Mesendoderm (in vitro differentiated cells): ENCODE measurements around the gene ZNF143.
"Not testable (repeated sequence)": the region's sequence is repeated elsewhere in the genome, so short reads cannot be mapped to it uniquely, and the experiment has no call there.

ENCODE experiments used
- DNase-seq: peaks from one replicate; pipeline ENCODE4 v3.0.0; 2013
- H2AK5ac ChIP-seq: 2 replicates; pipeline ENCODE4 v1.6.1; 2013; ENCODE audit warnings: low read length, inconsistent platforms
- H2BK120ac ChIP-seq: 2 replicates; pipeline ENCODE4 v1.6.1; 2013; ENCODE audit warnings: low read depth, mild to moderate bottlenecking, low read length, moderate library complexity, mixed read lengths
- H2BK15ac ChIP-seq: replicated peaks from 2 replicates; pipeline ENCODE4 v1.6.1; 2013; ENCODE audit warnings: low read depth, mild to moderate bottlenecking, moderate library complexity
- H2BK5ac ChIP-seq: 2 replicates; pipeline ENCODE4 v1.6.1; 2013; ENCODE audit warnings: low read length, inconsistent platforms
- H3K18ac ChIP-seq: 2 replicates; pipeline ENCODE4 v1.6.1; 2013; ENCODE audit warnings: mild to moderate bottlenecking, low read length, mixed read lengths
- H3K23ac ChIP-seq: one replicate; pipeline ENCODE4 v1.6.1; 2013; ENCODE audit warnings: low read length
- H3K27ac ChIP-seq: 2 replicates; pipeline ENCODE4 v1.5.1; 2013; ENCODE audit warnings: low read depth, mild to moderate bottlenecking, inconsistent platforms, low read length, moderate library complexity
- H3K27me3 ChIP-seq: 2 replicates; pipeline ENCODE4 v1.6.1; 2013; ENCODE audit warnings: low read length, control low read depth, mild to moderate bottlenecking, inconsistent platforms; ENCODE audit not compliant: insufficient read depth, poor library complexity
- H3K36me3 ChIP-seq: 2 replicates; pipeline ENCODE4 v1.6.1; 2013; ENCODE audit warnings: low read length, inconsistent platforms; ENCODE audit not compliant: control insufficient read depth, insufficient read depth
- H3K4ac ChIP-seq: one replicate; pipeline ENCODE4 v1.6.1; 2013; ENCODE audit warnings: low read depth, mild to moderate bottlenecking, low read length, moderate library complexity
- H3K4me1 ChIP-seq: 2 replicates; pipeline ENCODE4 v1.6.1; 2013; ENCODE audit warnings: low read depth, low read length, inconsistent platforms; ENCODE audit not compliant: control insufficient read depth
- H3K4me2 ChIP-seq: 2 replicates; pipeline ENCODE4 v1.6.1; 2013; ENCODE audit warnings: low read length
- H3K4me3 ChIP-seq: 2 replicates; pipeline ENCODE4 v1.5.1; 2013; ENCODE audit warnings: mild to moderate bottlenecking, low read length
- H3K56ac ChIP-seq: one replicate; pipeline ENCODE4 v1.6.1; 2013; ENCODE audit warnings: low read length
- H3K79me1 ChIP-seq: 2 replicates; pipeline ENCODE4 v1.6.1; 2013; ENCODE audit warnings: low read length, inconsistent platforms
- H3K79me2 ChIP-seq: 2 replicates; pipeline ENCODE4 v1.6.1; 2013; ENCODE audit warnings: mild to moderate bottlenecking, low read length; ENCODE audit not compliant: control insufficient read depth, insufficient read depth
- H3K9ac ChIP-seq: 2 replicates; pipeline ENCODE4 v1.6.1; 2013; ENCODE audit warnings: low read length, inconsistent platforms
- H4K5ac ChIP-seq: one replicate; pipeline ENCODE4 v1.6.1; 2013; ENCODE audit warnings: low read length
- H4K8ac ChIP-seq: one replicate; pipeline ENCODE4 v1.6.1; 2013; ENCODE audit warnings: low read depth, mild to moderate bottlenecking, control low read depth, low read length, moderate library complexity
- WGBS: extraction: QIAGEN DNeasy Blood & Tissue Kit; methylation state at CpG from one replicate; pipeline ENCODE4 v1.1.7; 2013; ENCODE audit warnings: low lambda C conversion rate, missing lambda C conversion rate; ENCODE audit not compliant: insufficient coverage; ENCODE audit errors: extremely low coverage; 5-methylcytosine and 5-hydroxymethylcytosine counted together

The ZNF143 gene

GRCh38 chr11:9514576-9514975 is 53.8 kb downstream of the ZNF143 start:
- H3K27me3 ChIP-seq, H3K79me2 ChIP-seq, H4K5ac ChIP-seq, H3K36me3 ChIP-seq, H3K18ac ChIP-seq, H3K4me2 ChIP-seq, H3K4ac ChIP-seq, H4K8ac ChIP-seq, H3K56ac ChIP-seq, H3K4me1 ChIP-seq, H2BK15ac ChIP-seq, H2BK5ac ChIP-seq, H3K23ac ChIP-seq, H3K4me3 ChIP-seq, H2AK5ac ChIP-seq, H3K27ac ChIP-seq, DNase-seq, H3K9ac ChIP-seq, H2BK120ac ChIP-seq, H3K79me1 ChIP-seq: not testable (repeated sequence)
- WGBS, result no CpG with 5 or more reads among the region's 1 CpG

GRCh38 chr11:9516113-9516512 is 55.3 kb downstream of the ZNF143 start:
- Histone ChIP-seq H3K23ac (no peak overlapping the region), H3K79me2 (no peaks in the 10 kb centered on the region), H4K5ac (no peak overlapping the region), H3K18ac (no peak overlapping the region), H2BK120ac (no peak overlapping the region), H2BK5ac (no peak overlapping the region), H3K4me3 (no peak overlapping the region), H4K8ac (no peak overlapping the region), H3K36me3 (peaks cover 2% of the 10 kb centered on the region), H2AK5ac (no peak overlapping the region), H3K27ac (no peak overlapping the region), H3K4me2 (no peak overlapping the region), H3K9ac (no peak overlapping the region), H3K27me3 (no peaks in the 10 kb centered on the region), H3K56ac (no peak overlapping the region), H3K4ac (no peak overlapping the region), H2BK15ac (no peak overlapping the region), H3K4me1 (no peaks in the 10 kb centered on the region), H3K79me1 (no peaks in the 10 kb centered on the region)
- no CpG with 5 or more reads among the region's 4 CpGs for WGBS
- DNase-seq, result peak; percentile 91

- no peak overlapping the region for H3K9ac ChIP-seq
- H3K27ac ChIP-seq, result no peak overlapping the region
- no peak overlapping the region for H3K18ac ChIP-seq
- no peak overlapping the region for H3K23ac ChIP-seq
- H3K79me1 ChIP-seq, result no peaks in the 10 kb centered on the region
- WGBS, result no CpG with 5 or more reads among the region's 9 CpGs
- no peak overlapping the region for H3K4me2 ChIP-seq
- DNase-seq, result no peak
- H3K36me3 ChIP-seq, result peaks cover 2% of the 10 kb centered on the region
- H4K5ac ChIP-seq, result no peak overlapping the region
- no peak overlapping the region for H4K8ac ChIP-seq
- no peak overlapping the region for H2BK15ac ChIP-seq
- no peak overlapping the region for H3K4ac ChIP-seq
- no peak overlapping the region for H3K4me3 ChIP-seq
- no peaks in the 10 kb centered on the region for H3K4me1 ChIP-seq
- no peak overlapping the region for H2BK5ac ChIP-seq
- H2BK120ac ChIP-seq, result no peak overlapping the region
- no peaks in the 10 kb centered on the region for H3K27me3 ChIP-seq
- no peak overlapping the region for H3K56ac ChIP-seq
- H2AK5ac ChIP-seq, result no peak overlapping the region
- no peaks in the 10 kb centered on the region for H3K79me2 ChIP-seq
Observed at GRCh38 chr11:9518835-9519410, 58.1 kb downstream of the ZNF143 start.

- H3K27ac ChIP-seq, result no peak overlapping the region
- no peak overlapping the region for H2AK5ac ChIP-seq
- no peak overlapping the region for H4K5ac ChIP-seq
- DNase-seq, result no peak
- H3K79me2 ChIP-seq, result no peaks in the 10 kb centered on the region
- no peak overlapping the region for H3K4me3 ChIP-seq
- H3K56ac ChIP-seq, result no peak overlapping the region
- H3K9ac ChIP-seq, result no peak overlapping the region
- no peaks in the 10 kb centered on the region for H3K27me3 ChIP-seq
- WGBS, result no CpG with 5 or more reads among the region's 2 CpGs
- H2BK15ac ChIP-seq, result no peak overlapping the region
- no peak overlapping the region for H4K8ac ChIP-seq
- H3K36me3 ChIP-seq, result peaks cover 2% of the 10 kb centered on the region
- no peak overlapping the region for H3K4me2 ChIP-seq
- H3K4ac ChIP-seq, result no peak overlapping the region
- H2BK5ac ChIP-seq, result no peak overlapping the region
- no peak overlapping the region for H3K18ac ChIP-seq
- no peak overlapping the region for H3K23ac ChIP-seq
- H3K4me1 ChIP-seq, result no peaks in the 10 kb centered on the region
- no peaks in the 10 kb centered on the region for H3K79me1 ChIP-seq
- H2BK120ac ChIP-seq, result no peak overlapping the region
Observed at GRCh38 chr11:9524001-9524400, 63.2 kb downstream of the ZNF143 start.

- no peak overlapping the region for H3K4ac ChIP-seq
- H3K27me3 ChIP-seq, result no peaks in the 10 kb centered on the region
- no peak overlapping the region for H4K5ac ChIP-seq
- H3K9ac ChIP-seq, result no peak overlapping the region
- H2AK5ac ChIP-seq, result no peak overlapping the region
- H3K79me2 ChIP-seq, result no peaks in the 10 kb centered on the region
- H2BK5ac ChIP-seq, result no peak overlapping the region
- H3K4me1 ChIP-seq, result no peaks in the 10 kb centered on the region
- no peak overlapping the region for H3K56ac ChIP-seq
- no peaks in the 10 kb centered on the region for H3K79me1 ChIP-seq
- no peak overlapping the region for H3K4me3 ChIP-seq
- H2BK120ac ChIP-seq, result no peak overlapping the region
- H3K36me3 ChIP-seq, result peaks cover 2% of the 10 kb centered on the region
- no CpG with 5 or more reads among the region's 3 CpGs for WGBS
- H2BK15ac ChIP-seq, result no peak overlapping the region
- DNase-seq, result no peak
- no peak overlapping the region for H3K18ac ChIP-seq
- no peak overlapping the region for H3K4me2 ChIP-seq
- H3K23ac ChIP-seq, result no peak overlapping the region
- H4K8ac ChIP-seq, result no peak overlapping the region
- H3K27ac ChIP-seq, result no peak overlapping the region
Observed at GRCh38 chr11:9525116-9525515, 64.3 kb downstream of the ZNF143 start.

- Histone ChIP-seq H3K79me2 (no peaks in the 10 kb centered on the region), H4K5ac (no peak overlapping the region), H3K4me1 (no peaks in the 10 kb centered on the region), H2AK5ac (no peak overlapping the region), H3K23ac (no peak overlapping the region), H2BK120ac (no peak overlapping the region), H3K18ac (no peak overlapping the region), H3K9ac (no peak overlapping the region), H3K79me1 (no peaks in the 10 kb centered on the region), H3K27me3 (no peaks in the 10 kb centered on the region), H3K27ac (no peak overlapping the region), H3K56ac (no peak overlapping the region), H2BK15ac (no peak overlapping the region), H3K4me2 (no peak overlapping the region), H3K4me3 (no peak overlapping the region), H4K8ac (no peak overlapping the region), H3K36me3 (peaks cover 2% of the 10 kb centered on the region), H3K4ac (no peak overlapping the region), H2BK5ac (no peak overlapping the region)
- WGBS, result no CpG with 5 or more reads among the region's 8 CpGs
- DNase-seq, result no peak
Observed at GRCh38 chr11:9527481-9528135, 66.8 kb downstream of the ZNF143 start.
